A204.1 (cell line): Measurements from ENCODE around the gene HASPIN.
"Not testable (repeated sequence)": the region's sequence is repeated elsewhere in the genome, so short reads cannot be mapped to it uniquely, and the experiment has no call there.

Source experiments
- FAIRE-seq: peaks from 2 replicates; lab custom pipeline; 2012; peaks lifted over from hg19 to GRCh38; lab: Jason Lieb, UNC

HASPIN gene

GRCh38 chr17:3697103-3697476 lies 26.6 kb upstream of the HASPIN start:
- no peak for FAIRE-seq

GRCh38 chr17:3698139-3698538 lies 25.6 kb upstream of the HASPIN start:
- no peak for FAIRE-seq

- no peak for FAIRE-seq
Measured at GRCh38 chr17:3699951-3700350, 23.8 kb upstream of the HASPIN start.

- not testable (repeated sequence) for FAIRE-seq
Measured at GRCh38 chr17:3702041-3702539, 21.6 kb upstream of the HASPIN start.

GRCh38 chr17:3704931-3705717 lies 18.6 kb upstream of the HASPIN start:
- FAIRE-seq, result no peak

- not testable (repeated sequence) for FAIRE-seq
Measured at GRCh38 chr17:3705718-3705984, 18.1 kb upstream of the HASPIN start.

GRCh38 chr17:3708366-3708765 lies 15.3 kb upstream of the HASPIN start:
- peak; percentile 61 for FAIRE-seq

- FAIRE-seq, result no peak
Measured at GRCh38 chr17:3710951-3711383, 12.7 kb upstream of the HASPIN start.

GRCh38 chr17:3712811-3713463 lies 10.8 kb upstream of the HASPIN start:
- FAIRE-seq, result no peak

GRCh38 chr17:3715296-3715695 lies 8.4 kb upstream of the HASPIN start:
- FAIRE-seq, result no peak

- FAIRE-seq, result no peak
Measured at GRCh38 chr17:3718201-3718600, 5.5 kb upstream of the HASPIN start.

- FAIRE-seq, result no peak
Measured at GRCh38 chr17:3719265-3719664, 4.4 kb upstream of the HASPIN start.

- no peak for FAIRE-seq
Measured at GRCh38 chr17:3722716-3723115, 987 bp upstream of the HASPIN start.

- FAIRE-seq, result no peak
Measured at GRCh38 chr17:3723188-3723555, 531 bp upstream of the HASPIN start.

GRCh38 chr17:3724378-3725077 lies 825 bp downstream of the HASPIN start:
- FAIRE-seq, result no peak

- no peak for FAIRE-seq
Measured at GRCh38 chr17:3727041-3727440, 3.3 kb downstream of the HASPIN start.

- FAIRE-seq, result not testable (repeated sequence)
Measured at GRCh38 chr17:3728099-3728498, 4.4 kb downstream of the HASPIN start.

- FAIRE-seq, result no peak
Measured at GRCh38 chr17:3729881-3730280, 6.2 kb downstream of the HASPIN start.

- no peak for FAIRE-seq
Measured at GRCh38 chr17:3730881-3731429, 7.3 kb downstream of the HASPIN start.

GRCh38 chr17:3732210-3732621 lies 8.5 kb downstream of the HASPIN start:
- no peak for FAIRE-seq

GRCh38 chr17:3734911-3735276 lies 11.2 kb downstream of the HASPIN start:
- not testable (repeated sequence) for FAIRE-seq

- FAIRE-seq, result no peak
Measured at GRCh38 chr17:3735515-3735914, 11.8 kb downstream of the HASPIN start.
